Astrocyte (in vitro differentiated cells and primary cell): ENCODE results near the gene KPNA5. TPM values are rescaled to one million over a fixed set of nuclear protein-coding genes. Genes with fewer than 3 reads are reported as not detected.
"Not testable (repeated sequence)": the region's sequence is repeated elsewhere in the genome, so short reads cannot be mapped to it uniquely, and the experiment has no call there.

Experiments
- DNase-seq: peaks from one replicate; pipeline ENCODE4 v3.0.0-alpha.2; 2010; ENCODE audit warnings: low read depth
- FAIRE-seq: peaks from 2 replicates; lab custom pipeline; 2011; peaks lifted over from hg19 to GRCh38; lab: Jason Lieb, UNC
- H2AFZ ChIP-seq: 2 replicates; pipeline ENCODE4 v1.6.0; 2012; ENCODE audit warnings: low read depth, low read length, inconsistent platforms
- H3K27ac ChIP-seq: 2 replicates; pipeline ENCODE4 v1.5.1; 2011; ENCODE audit warnings: low read depth, low read length, inconsistent platforms
- H3K27me3 ChIP-seq: 2 replicates; pipeline ENCODE4 v1.6.0; 2011; ENCODE audit warnings: low read length, inconsistent platforms; ENCODE audit not compliant: insufficient read depth
- H3K36me3 ChIP-seq: 2 replicates; pipeline ENCODE4 v1.5.1; 2011; ENCODE audit warnings: low read length, inconsistent platforms; ENCODE audit not compliant: insufficient read depth
- H3K4me1 ChIP-seq: 2 replicates; pipeline ENCODE4 v1.5.1; 2011; ENCODE audit warnings: low read length, inconsistent platforms; ENCODE audit not compliant: insufficient read depth
- H3K4me2 ChIP-seq: 2 replicates; pipeline ENCODE4 v1.6.0; 2012; ENCODE audit warnings: low read length, inconsistent platforms
- H3K4me3 ChIP-seq: 2 replicates; pipeline ENCODE4 v1.5.1; 2011; ENCODE audit warnings: low read depth, mild to moderate bottlenecking, low read length, inconsistent platforms; ENCODE audit not compliant: insufficient read depth
- H3K79me2 ChIP-seq: 2 replicates; pipeline ENCODE4 v1.6.0; 2012; ENCODE audit warnings: mild to moderate bottlenecking, low read length, inconsistent platforms; ENCODE audit not compliant: insufficient read depth
- H3K9ac ChIP-seq: 2 replicates; pipeline ENCODE4 v1.6.0; 2012; ENCODE audit warnings: mild to moderate bottlenecking, low read length, inconsistent platforms
- H3K9me3 ChIP-seq: 2 replicates; pipeline ENCODE4 v1.5.1; 2012; ENCODE audit warnings: low read depth, mild to moderate bottlenecking, low read length, inconsistent platforms; ENCODE audit not compliant: insufficient read depth
- H4K20me1 ChIP-seq: 2 replicates; pipeline ENCODE4 v1.6.0; 2012; ENCODE audit warnings: low read length, inconsistent platforms; ENCODE audit not compliant: insufficient read depth
- H3K27ac Mint-ChIP-seq: one replicate; pipeline ENCODE4 v1.8.0; 2021; ENCODE audit warnings: mild to moderate bottlenecking, mixed read lengths; ENCODE audit not compliant: unreplicated experiment
- H3K27me3 Mint-ChIP-seq: one replicate; pipeline ENCODE4 v1.8.0; 2021; ENCODE audit warnings: low read depth, mixed read lengths; ENCODE audit not compliant: unreplicated experiment
- H3K36me3 Mint-ChIP-seq: one replicate; pipeline ENCODE4 v1.8.0; 2021; ENCODE audit warnings: low read depth, mixed read lengths; ENCODE audit not compliant: unreplicated experiment
- H3K4me1 Mint-ChIP-seq: one replicate; pipeline ENCODE4 v1.8.0; 2021; ENCODE audit warnings: low read depth, mixed read lengths; ENCODE audit not compliant: unreplicated experiment
- H3K4me3 Mint-ChIP-seq: one replicate; pipeline ENCODE4 v1.8.0; 2021; ENCODE audit warnings: mild to moderate bottlenecking, moderate library complexity, mixed read lengths; ENCODE audit not compliant: unreplicated experiment
- H3K9me3 Mint-ChIP-seq: one replicate; pipeline ENCODE4 v1.8.0; 2021; ENCODE audit warnings: mild to moderate bottlenecking, mixed read lengths; ENCODE audit not compliant: unreplicated experiment
- CTCF ChIP-seq: IDR thresholded peaks from 2 replicates; pipeline ENCODE4 v1.5.1; 2011; ENCODE audit warnings: low read depth, mild to moderate bottlenecking, inconsistent platforms, low read length, moderate library complexity; ENCODE audit not compliant: insufficient read depth
- EZH2 ChIP-seq: IDR thresholded peaks from 2 replicates; pipeline ENCODE4 v1.6.1; 2012; ENCODE audit warnings: mild to moderate bottlenecking, low read length, inconsistent platforms; ENCODE audit not compliant: insufficient read depth
- total RNA-seq: library from RNA; stranded (reverse); gene quantifications from 2 replicates; pipeline ENCODE4 v1.2.1, GENCODE V29; 2021

Gene KPNA5
- total RNA-seq, 1 donor from 2014 or later = 14.3 TPM

GRCh38 chr6:116691154-116691553 is 10.1 kb downstream of the KPNA5 start:
- Mint-ChIP-seq H3K27me3 (no peaks in the 10 kb centered on the region), H3K4me1 (peaks cover 6% of the 10 kb centered on the region), H3K9me3 (peaks cover 2% of the 10 kb centered on the region), H3K4me3 (no peak overlapping the region), H3K27ac (no peak overlapping the region), H3K36me3 (peaks cover 7% of the 10 kb centered on the region)
- Histone ChIP-seq H3K9ac (no peak overlapping the region), H3K27me3 (no peaks in the 10 kb centered on the region), H3K4me3 (no peak overlapping the region), H3K36me3 (no peaks in the 10 kb centered on the region), H3K27ac (no peak overlapping the region), H3K79me2 (peaks cover 23% of the 10 kb centered on the region), H2AFZ (no peak overlapping the region), H3K4me2 (no peak overlapping the region), H4K20me1 (peaks cover 18% of the 10 kb centered on the region), H3K9me3 (no peaks in the 10 kb centered on the region), H3K4me1 (no peaks in the 10 kb centered on the region)
- no peak for FAIRE-seq
- DNase-seq = no peak
- TF ChIP-seq EZH2 (no peak), CTCF (no peak)

- H3K36me3 Mint-ChIP-seq, H2AFZ ChIP-seq, H3K27ac Mint-ChIP-seq, FAIRE-seq, H3K4me3 Mint-ChIP-seq, H3K4me1 Mint-ChIP-seq, H3K9ac ChIP-seq, H3K27ac ChIP-seq, H3K4me1 ChIP-seq, H3K79me2 ChIP-seq, H3K9me3 ChIP-seq, H3K4me2 ChIP-seq, H3K27me3 ChIP-seq, H4K20me1 ChIP-seq, H3K4me3 ChIP-seq, H3K9me3 Mint-ChIP-seq, H3K27me3 Mint-ChIP-seq, H3K36me3 ChIP-seq, DNase-seq: not testable (repeated sequence)
Observed at GRCh38 chr6:116692873-116693272, 11.9 kb downstream of the KPNA5 start.

GRCh38 chr6:116693275-116693674 is 12.3 kb downstream of the KPNA5 start:
- FAIRE-seq, H3K27me3 Mint-ChIP-seq, H3K27ac ChIP-seq, H3K36me3 Mint-ChIP-seq, H3K27me3 ChIP-seq, H3K9me3 Mint-ChIP-seq, H3K79me2 ChIP-seq, H3K4me3 ChIP-seq, H3K9me3 ChIP-seq, H2AFZ ChIP-seq, H3K9ac ChIP-seq, H3K4me2 ChIP-seq, H3K27ac Mint-ChIP-seq, H3K4me3 Mint-ChIP-seq, H3K4me1 ChIP-seq, DNase-seq, H3K4me1 Mint-ChIP-seq, H4K20me1 ChIP-seq, H3K36me3 ChIP-seq: not testable (repeated sequence)

GRCh38 chr6:116695401-116695800 is 14.4 kb downstream of the KPNA5 start:
- no peaks in the 10 kb centered on the region for H3K79me2 ChIP-seq
- H3K27me3 Mint-ChIP-seq = no peaks in the 10 kb centered on the region
- no peaks in the 10 kb centered on the region for H3K4me1 Mint-ChIP-seq
- H3K4me3 ChIP-seq = no peak overlapping the region
- no peaks in the 10 kb centered on the region for H3K9me3 ChIP-seq
- H3K9me3 Mint-ChIP-seq = peaks cover 2% of the 10 kb centered on the region
- H3K27ac Mint-ChIP-seq = no peak overlapping the region
- H3K9ac ChIP-seq = no peak overlapping the region
- H3K36me3 Mint-ChIP-seq = peaks cover 5% of the 10 kb centered on the region
- no peak overlapping the region for H3K4me2 ChIP-seq
- no peak overlapping the region for H2AFZ ChIP-seq
- H3K4me1 ChIP-seq = no peaks in the 10 kb centered on the region
- H3K36me3 ChIP-seq = peaks cover 6% of the 10 kb centered on the region
- DNase-seq (no peak), FAIRE-seq (no peak)
- no peak for TF ChIP-seq EZH2
- TF ChIP-seq CTCF = no peak
- no peaks in the 10 kb centered on the region for H3K27me3 ChIP-seq
- no peak overlapping the region for H3K4me3 Mint-ChIP-seq
- no peaks in the 10 kb centered on the region for H4K20me1 ChIP-seq
- no peak overlapping the region for H3K27ac ChIP-seq
